ENCODE data around the gene LCLAT1. TPM values are rescaled to one million over a fixed set of nuclear protein-coding genes. Genes with fewer than 3 reads are reported as not detected.

Gene LCLAT1
- total and polyA plus RNA-seq, 12 donors: 1.9 to 23.0 (median 14.6) TPM

GRCh38 chr2:30605197-30605596, 158.2 kb downstream of the LCLAT1 start:
- Histone ChIP-seq H3K4me1 (replicated peaks in 1 of 2) (no peaks in the 10 kb centered on the region), H3K27me3 (no peaks in the 10 kb centered on the region), H3K9me3 (replicated peaks in 1 of 3) (no peaks in the 10 kb centered on the region), H3K27ac (no peak overlapping the region), H3K4me3 (no peak overlapping the region), H3K36me3 (replicated peaks in 1 of 2) (no peaks in the 10 kb centered on the region)
- TF ChIP-seq, protein P1, sequence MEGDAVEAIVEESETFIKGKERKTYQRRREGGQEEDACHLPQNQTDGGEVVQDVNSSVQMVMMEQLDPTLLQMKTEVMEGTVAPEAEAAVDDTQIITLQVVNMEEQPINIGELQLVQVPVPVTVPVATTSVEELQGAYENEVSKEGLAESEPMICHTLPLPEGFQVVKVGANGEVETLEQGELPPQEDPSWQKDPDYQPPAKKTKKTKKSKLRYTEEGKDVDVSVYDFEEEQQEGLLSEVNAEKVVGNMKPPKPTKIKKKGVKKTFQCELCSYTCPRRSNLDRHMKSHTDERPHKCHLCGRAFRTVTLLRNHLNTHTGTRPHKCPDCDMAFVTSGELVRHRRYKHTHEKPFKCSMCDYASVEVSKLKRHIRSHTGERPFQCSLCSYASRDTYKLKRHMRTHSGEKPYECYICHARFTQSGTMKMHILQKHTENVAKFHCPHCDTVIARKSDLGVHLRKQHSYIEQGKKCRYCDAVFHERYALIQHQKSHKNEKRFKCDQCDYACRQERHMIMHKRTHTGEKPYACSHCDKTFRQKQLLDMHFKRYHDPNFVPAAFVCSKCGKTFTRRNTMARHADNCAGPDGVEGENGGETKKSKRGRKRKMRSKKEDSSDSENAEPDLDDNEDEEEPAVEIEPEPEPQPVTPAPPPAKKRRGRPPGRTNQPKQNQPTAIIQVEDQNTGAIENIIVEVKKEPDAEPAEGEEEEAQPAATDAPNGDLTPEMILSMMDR (IDR thresholded peaks at IDR 0.05): no peak
- TF ChIP-seq POLR2A (IDR thresholded peaks at IDR 0.05): no peak
- no peak for DNase-seq
- intact Hi-C loops (cut with DNase I): no loop called here
- 80 to 89% (median 87%) methylated on average over 3 of the region's 3 CpGs for WGBS, 4 donors

GRCh38 chr2:30608643-30609042, 161.6 kb downstream of the LCLAT1 start:
- Histone ChIP-seq H3K4me3 (no peak overlapping the region), H3K27me3 (no peaks in the 10 kb centered on the region), H3K36me3 (replicated peaks in 1 of 2) (no peaks in the 10 kb centered on the region), H3K4me1 (replicated peaks in 1 of 2) (no peaks in the 10 kb centered on the region), H3K9me3 (replicated peaks in 1 of 3) (no peaks in the 10 kb centered on the region), H3K27ac (no peak overlapping the region)
- no peak for TF ChIP-seq POLR2A (IDR thresholded peaks at IDR 0.05)
- TF ChIP-seq, protein P1 (IDR thresholded peaks at IDR 0.05): no peak
- 88 to 100% (median 98%) methylated on average over 1 of the region's 1 CpG for WGBS, 4 donors
- intact Hi-C loops (cut with DNase I): no loop called here
- DNase-seq: no peak

DNA sequence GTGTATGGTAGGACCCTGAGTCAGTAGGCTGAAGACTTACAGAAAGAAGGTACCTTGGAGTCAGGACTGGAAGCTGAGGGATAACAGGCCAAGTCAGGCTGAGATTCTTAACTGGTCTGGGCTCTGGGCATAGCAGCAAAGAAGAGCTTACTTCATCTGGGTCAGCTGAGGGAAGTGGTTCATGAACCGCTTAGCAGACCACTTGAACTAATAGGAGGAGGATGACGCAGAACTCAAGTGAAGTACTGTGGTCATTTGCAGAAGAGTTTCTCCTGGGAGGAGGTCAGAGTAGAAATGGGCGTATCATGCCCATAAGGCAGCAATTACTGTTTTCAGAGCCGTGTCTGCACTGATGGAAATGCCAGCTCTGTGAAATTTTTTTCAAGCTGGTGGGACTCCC, 164.5 kb downstream of the LCLAT1 start:
- intact Hi-C loops (cut with DNase I): no loop called here
- TF ChIP-seq, protein P1 (IDR thresholded peaks at IDR 0.05): no peak
- TF ChIP-seq POLR2A (IDR thresholded peaks at IDR 0.05): no peak
- H3K27me3 ChIP-seq: no peaks in the 10 kb centered on the region
- H3K9me3 ChIP-seq (replicated peaks in 1 of 3): no peaks in the 10 kb centered on the region
- H3K4me3 ChIP-seq: no peak overlapping the region
- no peaks in the 10 kb centered on the region for H3K36me3 ChIP-seq (replicated peaks in 1 of 2)
- no peaks in the 10 kb centered on the region for H3K4me1 ChIP-seq (replicated peaks in 1 of 2)
- no peak overlapping the region for H3K27ac ChIP-seq
- WGBS, 4 donors: 81 to 89% (median 85%) methylated on average over 3 to 4 of the region's 4 CpGs
- no peak for DNase-seq

DNA sequence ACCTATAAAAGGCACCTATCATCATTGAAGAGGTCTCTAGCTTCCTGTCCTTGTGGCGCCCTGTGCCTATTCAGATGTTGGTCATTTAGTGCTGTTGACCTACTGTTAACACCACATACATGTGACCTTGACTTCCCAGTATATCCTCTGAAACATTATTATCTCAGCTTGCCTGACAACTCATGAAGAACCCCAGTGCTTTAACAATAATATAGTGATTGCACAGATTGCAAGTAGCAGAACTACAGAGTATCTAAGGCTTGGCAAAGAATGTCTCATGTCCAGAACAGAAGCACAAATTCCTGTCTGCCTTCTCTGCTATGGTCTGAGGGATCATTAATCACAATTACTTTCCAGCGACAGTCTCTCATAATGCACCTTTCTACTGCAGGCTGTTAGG, 165.3 kb downstream of the LCLAT1 start:
- Histone ChIP-seq H3K4me1 (replicated peaks in 1 of 2) (no peaks in the 10 kb centered on the region), H3K27ac (no peak overlapping the region), H3K36me3 (replicated peaks in 1 of 2) (no peaks in the 10 kb centered on the region), H3K4me3 (no peak overlapping the region), H3K27me3 (no peaks in the 10 kb centered on the region), H3K9me3 (replicated peaks in 1 of 3) (no peaks in the 10 kb centered on the region)
- TF ChIP-seq POLR2A (IDR thresholded peaks at IDR 0.05): no peak
- TF ChIP-seq, protein P1 (IDR thresholded peaks at IDR 0.05): no peak
- no peak for DNase-seq
- WGBS, 4 donors: 71 to 81% (median 77%) methylated on average over 2 of the region's 2 CpGs
- intact Hi-C loops (cut with DNase I): no loop called here

Data from adrenal gland (tissue), 12 donors.